GM21381 (cell line): ENCODE results near the gene LZTS2.

Source experiments
- ATAC-seq: cut with Tn5 transposase; IDR thresholded peaks from one replicate; pipeline ENCODE4 v1.9.1; 2021; ENCODE audit warnings: mild to moderate bottlenecking, moderate library complexity; ENCODE audit not compliant: unreplicated experiment

Gene LZTS2

DNA sequence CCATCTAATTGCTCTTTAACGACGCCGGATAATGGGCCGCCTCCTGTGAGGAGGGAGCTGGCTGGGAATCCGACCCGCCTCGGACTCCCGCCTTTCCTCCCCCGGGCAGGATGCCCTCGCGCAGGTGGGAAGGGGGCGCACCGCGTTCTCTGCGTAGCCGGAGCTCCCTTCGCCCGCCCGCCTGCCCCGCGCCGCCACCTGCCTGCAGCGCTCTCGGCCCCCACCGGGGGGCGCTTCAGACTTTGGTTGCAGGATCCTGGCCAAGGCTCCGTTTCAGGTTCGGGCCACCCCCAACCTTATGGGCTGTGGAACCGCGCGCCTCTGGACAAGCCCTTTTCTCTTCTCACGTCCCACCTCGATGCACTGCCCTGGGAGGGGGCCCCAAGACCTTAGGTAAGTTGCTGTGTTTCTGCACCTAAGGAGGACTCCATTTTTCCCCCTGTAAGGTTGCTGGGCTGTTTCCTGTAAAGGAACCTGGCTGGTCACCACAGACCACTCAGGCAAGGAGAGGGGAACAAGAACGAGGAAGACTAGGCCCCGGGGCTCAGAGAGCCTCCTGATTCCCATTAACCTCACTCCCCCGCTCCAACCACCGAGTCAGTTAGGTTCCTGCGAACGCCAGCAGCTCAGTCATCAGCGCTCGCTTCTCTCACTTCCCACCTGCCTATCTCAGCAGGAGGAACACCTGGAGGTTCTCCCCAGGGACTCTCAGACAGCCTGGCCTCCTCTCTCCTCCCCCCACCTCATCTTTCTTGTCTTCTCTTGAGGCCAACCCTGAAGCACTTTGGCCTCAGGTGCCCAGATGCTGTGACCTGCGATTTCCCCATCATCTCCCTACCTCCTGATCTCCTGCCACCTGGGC is 50.8 kb downstream of the LZTS2 start:
- ATAC-seq, result no peak

- no peak for ATAC-seq
Observed at GRCh38 chr10:101052285-101052684, 52.7 kb downstream of the LZTS2 start.

DNA sequence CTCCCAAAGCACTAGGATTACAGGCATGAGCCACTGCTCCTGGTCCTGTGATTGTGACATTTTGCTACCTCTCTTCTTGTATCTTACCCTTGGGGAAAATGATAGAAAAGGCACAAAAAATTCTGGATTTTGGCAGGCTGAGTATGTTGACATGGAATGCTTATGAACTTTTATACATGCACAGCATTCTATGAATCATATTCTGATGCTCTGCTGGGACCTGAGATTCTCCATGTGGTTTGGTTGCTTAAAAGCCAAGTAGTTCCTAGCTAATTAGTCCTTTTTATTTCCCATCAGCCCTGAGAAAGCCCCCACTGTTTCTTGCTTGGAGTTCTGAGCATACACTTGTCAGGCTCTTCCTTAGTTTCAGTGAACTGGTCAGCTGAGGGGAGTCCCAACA is 53.9 kb downstream of the LZTS2 start:
- no peak for ATAC-seq

- no peak for ATAC-seq
Observed at GRCh38 chr10:101054351-101054750, 54.7 kb downstream of the LZTS2 start.

GRCh38 chr10:101054876-101055275 is 55.3 kb downstream of the LZTS2 start:
- ATAC-seq, result no peak

DNA sequence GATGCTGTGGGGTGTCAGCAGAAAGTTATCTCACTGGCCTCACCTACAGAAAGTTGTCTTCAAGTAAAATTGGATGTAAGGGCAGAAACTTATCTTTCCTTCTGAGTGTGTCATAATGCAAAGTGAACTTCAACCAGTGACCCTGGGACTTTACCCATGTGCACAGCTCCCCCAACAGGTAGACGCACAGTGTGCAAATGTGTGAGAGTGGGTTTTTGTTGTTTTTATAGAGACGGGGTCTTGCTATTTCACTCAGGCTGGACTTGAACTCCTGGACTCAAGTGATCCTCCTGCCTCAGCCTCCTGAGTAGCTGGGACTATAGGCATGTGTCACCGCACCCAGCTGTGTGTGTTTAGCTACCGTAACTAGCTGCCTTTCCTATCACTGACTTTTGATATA is 55.8 kb downstream of the LZTS2 start:
- no peak for ATAC-seq

GRCh38 chr10:101056365-101057151 is 57.0 kb downstream of the LZTS2 start:
- no peak for ATAC-seq
